ENCODE data around the gene EXOG. TPM values are rescaled to one million over a fixed set of nuclear protein-coding genes. Genes with fewer than 3 reads are reported as not detected.

The EXOG gene
- polyA plus RNA-seq, result 7.8 to 10.3 TPM (median 8.7 TPM) in 3 replicates
- polyA plus RNA-seq (2011; ENCODE audit: low read depth), result 1.1 TPM
- 3.8 and 6.4 TPM in 2 replicates for polyA plus RNA-seq (2011; cell fraction: cytosol; rRNA removed)
- polyA plus RNA-seq (2011; cell fraction: nucleus; rRNA removed), result 20.5 and 20.9 TPM in 2 replicates
- polyA plus RNA-seq (2012; ENCODE audit: low replicate concordance), result 5.3 and 6.5 TPM in 2 replicates
- polyA minus RNA-seq, result 1.8 to 9.0 TPM (median 4.1 TPM) in 3 replicates
- polyA minus RNA-seq (2011; cell fraction: cytosol; rRNA and poly(A)+ RNA removed), result 1.9 TPM
- polyA minus RNA-seq (2011; cell fraction: nucleus; rRNA and poly(A)+ RNA removed), result 9.2 and 11.8 TPM in 2 replicates

- peaks cover 2 to 3% of the 10 kb centered on the region in 2 experiments for H3K36me3 ChIP-seq (ENCODE audit: control insufficient read depth in 2 of 2, extremely low read depth in 1 of 2, insufficient read depth in 2 of 2, low read length in 2 of 2)
Measured at GRCh38 chr3:38496131-38496910, at the start of gene EXOG. EXOG (plus strand) TSS chr3:38496340; CDS start chr3:38496368, 28 bp downstream.

GRCh38 chr3:38446812-38447211 lies 49.3 kb upstream of the EXOG start:
- no peaks in the 10 kb centered on the region for H3K4me1 ChIP-seq (ENCODE audit: control insufficient read depth, extremely low read depth, insufficient read depth, low read length)
- FAIRE-seq, result no peak
- no peaks in the 10 kb centered on the region for H3K36me3 ChIP-seq (ENCODE audit: control insufficient read depth in 2 of 2, extremely low read depth in 1 of 2, insufficient read depth in 2 of 2, low read length in 2 of 2)
- no peaks in the 10 kb centered on the region for H4K20me1 ChIP-seq (ENCODE audit: control insufficient read depth, extremely low read depth, insufficient read depth, low read length)
- H3K4me2 ChIP-seq (ENCODE audit: control insufficient read depth, extremely low read depth, insufficient read depth, low read depth, low read length), result no peak overlapping the region
- no peaks in the 10 kb centered on the region for H3K27me3 ChIP-seq (ENCODE audit: control insufficient read depth, extremely low read depth, insufficient read depth, low read length)
- no peaks in the 10 kb centered on the region for H3K79me2 ChIP-seq (ENCODE audit: control insufficient read depth, insufficient read depth, low read length)
- H3K4me3 ChIP-seq (ENCODE audit: control insufficient read depth in 2 of 3, extremely low read depth in 1 of 3, insufficient read depth in 2 of 3, low read depth in 1 of 3, low read length in 3 of 3), result no peak overlapping the region
- H2AFZ ChIP-seq (ENCODE audit: control insufficient read depth, low read length), result no peak overlapping the region
- no peaks in the 10 kb centered on the region for H3K9me3 ChIP-seq (ENCODE audit: control insufficient read depth, low read depth, low read length)
- no peaks in the 10 kb centered on the region for H3K9me1 ChIP-seq (ENCODE audit: control insufficient read depth, extremely low read depth, insufficient read depth, low read length)
- no peak for DNase-seq (ENCODE audit: low read depth, low spot score)
- H3K27ac ChIP-seq (ENCODE audit: control insufficient read depth, insufficient read depth, low read length), result no peak overlapping the region
- dilution Hi-C loops (cut with MboI; ENCODE audit: extremely low pct_ligation_motif_present, low sequenced_read_pairs), result no loop called here
- no peak overlapping the region for H3K9ac ChIP-seq (ENCODE audit: control insufficient read depth, extremely low read depth, insufficient read depth, low read length)
- TF ChIP-seq CTCF (optimal IDR thresholded peaks at IDR 0.05 in 1 of 3, IDR thresholded peaks at IDR 0.05 in 1 of 3, conservative IDR thresholded peaks at IDR 0.05 in 1 of 3; ENCODE audit: extremely low read depth in 1 of 3, insufficient read depth in 2 of 3, low read length in 3 of 3) (no peak), EZH2 (IDR thresholded peaks at IDR 0.05; ENCODE audit: low read length) (no peak)

More at GRCh38 chr3:38496131-38496910, at the start of gene EXOG:
- no peaks in the 10 kb centered on the region for H3K9me1 ChIP-seq (ENCODE audit: control insufficient read depth, extremely low read depth, insufficient read depth, low read length)
- peak within 1 kb of the TSS; percentile 63 for H3K4me2 ChIP-seq (ENCODE audit: control insufficient read depth, extremely low read depth, insufficient read depth, low read depth, low read length)
- peak within 1 kb of the TSS; percentile 81 for H3K9ac ChIP-seq (ENCODE audit: control insufficient read depth, extremely low read depth, insufficient read depth, low read length)
- peak within 1 kb of the TSS; percentile 61 for H3K27ac ChIP-seq (ENCODE audit: control insufficient read depth, insufficient read depth, low read length)
- TF ChIP-seq EZH2 (IDR thresholded peaks at IDR 0.05; ENCODE audit: low read length) (no peak), CTCF (optimal IDR thresholded peaks at IDR 0.05 in 1 of 3, IDR thresholded peaks at IDR 0.05 in 1 of 3, conservative IDR thresholded peaks at IDR 0.05 in 1 of 3; ENCODE audit: extremely low read depth in 1 of 3, insufficient read depth in 2 of 3, low read length in 3 of 3) (peak; percentile 62 to 97 (median 90))
- no peaks in the 10 kb centered on the region for H4K20me1 ChIP-seq (ENCODE audit: control insufficient read depth, extremely low read depth, insufficient read depth, low read length)
- H3K4me3 ChIP-seq (ENCODE audit: control insufficient read depth in 2 of 3, extremely low read depth in 1 of 3, insufficient read depth in 2 of 3, low read depth in 1 of 3, low read length in 3 of 3), result peak within 1 kb of the TSS; percentile 85 to 88 (median 86)
- dilution Hi-C loops (cut with MboI; ENCODE audit: extremely low pct_ligation_motif_present, low sequenced_read_pairs), result no loop called here
- DNase-seq (ENCODE audit: low read depth, low spot score) (peak; percentile 55), FAIRE-seq (peak; percentile 13)
- H3K9me3 ChIP-seq (ENCODE audit: control insufficient read depth, low read depth, low read length), result no peaks in the 10 kb centered on the region
- no peaks in the 10 kb centered on the region for H3K79me2 ChIP-seq (ENCODE audit: control insufficient read depth, insufficient read depth, low read length)
- no peaks in the 10 kb centered on the region for H3K27me3 ChIP-seq (ENCODE audit: control insufficient read depth, extremely low read depth, insufficient read depth, low read length)
- H2AFZ ChIP-seq (ENCODE audit: control insufficient read depth, low read length), result peak within 1 kb of the TSS; percentile 99
- H3K4me1 ChIP-seq (ENCODE audit: control insufficient read depth, extremely low read depth, insufficient read depth, low read length), result peaks cover 3% of the 10 kb centered on the region
